Astrocyte of the spinal cord (primary cell): Measurements from ENCODE around the gene DLGAP1.

Experiments used
- DNase-seq: peaks from one replicate; pipeline ENCODE4 v3.0.0; 2011; ENCODE audit warnings: low read depth, low spot score
- H3K4me3 ChIP-seq: 2 replicates; pipeline ENCODE4 v1.5.1; 2011; ENCODE audit warnings: low read depth, mild to moderate bottlenecking, low read length, moderate library complexity
- in situ Hi-C: cut with HindIII; loops from 2 replicates; pipeline ENCODE4 v1.10.0; 2017; ENCODE audit warnings: low sequenced_read_pairs
- TF ChIP-seq, protein P1 (sequence below): IDR thresholded peaks from 2 replicates; pipeline ENCODE4 v1.5.1; 2012; ENCODE audit warnings: low read depth, mild to moderate bottlenecking, low read length, inconsistent platforms

Gene DLGAP1

DNA sequence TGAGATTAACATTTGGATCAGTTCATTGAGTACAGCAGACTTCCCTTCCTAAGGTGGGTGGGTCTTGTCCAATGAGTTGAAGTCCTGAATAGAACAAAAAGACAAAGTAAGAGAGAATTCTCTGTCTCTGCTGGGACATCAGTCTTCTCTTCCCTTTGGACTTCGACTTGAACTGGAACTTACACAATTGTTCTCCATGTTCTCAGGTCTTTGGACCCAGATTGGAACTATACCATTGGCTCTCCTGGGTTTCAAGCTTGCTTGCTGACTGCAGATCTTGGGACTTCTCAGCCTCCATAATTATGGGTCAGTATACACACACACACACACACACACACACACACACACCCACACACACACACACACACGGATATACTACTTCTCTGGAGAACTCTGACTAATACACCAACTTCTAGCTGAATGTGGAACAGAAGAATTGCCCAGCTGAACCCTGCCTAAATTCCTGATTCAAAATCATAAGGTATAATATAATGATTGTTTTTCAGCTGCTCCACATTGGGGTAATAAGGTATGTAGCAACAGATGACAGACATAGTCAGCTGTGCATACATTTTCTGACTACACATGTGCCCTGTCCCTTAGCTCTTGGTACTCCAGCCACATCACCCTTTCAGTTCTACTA lies 791.1 kb downstream of the DLGAP1 start:
- DNase-seq, result no peak
- TF ChIP-seq, protein P1, sequence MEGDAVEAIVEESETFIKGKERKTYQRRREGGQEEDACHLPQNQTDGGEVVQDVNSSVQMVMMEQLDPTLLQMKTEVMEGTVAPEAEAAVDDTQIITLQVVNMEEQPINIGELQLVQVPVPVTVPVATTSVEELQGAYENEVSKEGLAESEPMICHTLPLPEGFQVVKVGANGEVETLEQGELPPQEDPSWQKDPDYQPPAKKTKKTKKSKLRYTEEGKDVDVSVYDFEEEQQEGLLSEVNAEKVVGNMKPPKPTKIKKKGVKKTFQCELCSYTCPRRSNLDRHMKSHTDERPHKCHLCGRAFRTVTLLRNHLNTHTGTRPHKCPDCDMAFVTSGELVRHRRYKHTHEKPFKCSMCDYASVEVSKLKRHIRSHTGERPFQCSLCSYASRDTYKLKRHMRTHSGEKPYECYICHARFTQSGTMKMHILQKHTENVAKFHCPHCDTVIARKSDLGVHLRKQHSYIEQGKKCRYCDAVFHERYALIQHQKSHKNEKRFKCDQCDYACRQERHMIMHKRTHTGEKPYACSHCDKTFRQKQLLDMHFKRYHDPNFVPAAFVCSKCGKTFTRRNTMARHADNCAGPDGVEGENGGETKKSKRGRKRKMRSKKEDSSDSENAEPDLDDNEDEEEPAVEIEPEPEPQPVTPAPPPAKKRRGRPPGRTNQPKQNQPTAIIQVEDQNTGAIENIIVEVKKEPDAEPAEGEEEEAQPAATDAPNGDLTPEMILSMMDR, result no peak
- no peak overlapping the region for H3K4me3 ChIP-seq
- in situ Hi-C loops, result no loop called here

DNA sequence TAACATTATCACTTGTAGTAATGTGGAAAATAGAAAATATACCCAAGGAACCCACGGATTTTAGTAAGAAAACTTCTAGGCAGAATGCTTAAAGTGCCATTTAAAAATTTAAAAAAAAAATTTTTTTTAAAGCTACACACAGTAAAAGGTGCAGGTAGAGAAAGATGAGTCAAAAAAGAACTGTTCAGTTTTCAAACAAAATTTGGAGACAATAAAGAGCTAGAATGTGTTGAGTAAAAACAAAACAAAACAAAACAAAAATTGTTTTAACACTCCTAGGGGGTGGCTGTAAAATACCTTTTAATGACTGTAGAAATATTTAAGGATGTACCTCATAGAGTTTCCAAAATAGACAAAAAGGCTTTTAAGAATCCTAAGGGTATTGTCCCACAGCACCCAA lies 793.1 kb downstream of the DLGAP1 start:
- TF ChIP-seq, protein P1, result no peak
- no peak overlapping the region for H3K4me3 ChIP-seq
- in situ Hi-C loops, result no loop called here
- no peak for DNase-seq

DNA sequence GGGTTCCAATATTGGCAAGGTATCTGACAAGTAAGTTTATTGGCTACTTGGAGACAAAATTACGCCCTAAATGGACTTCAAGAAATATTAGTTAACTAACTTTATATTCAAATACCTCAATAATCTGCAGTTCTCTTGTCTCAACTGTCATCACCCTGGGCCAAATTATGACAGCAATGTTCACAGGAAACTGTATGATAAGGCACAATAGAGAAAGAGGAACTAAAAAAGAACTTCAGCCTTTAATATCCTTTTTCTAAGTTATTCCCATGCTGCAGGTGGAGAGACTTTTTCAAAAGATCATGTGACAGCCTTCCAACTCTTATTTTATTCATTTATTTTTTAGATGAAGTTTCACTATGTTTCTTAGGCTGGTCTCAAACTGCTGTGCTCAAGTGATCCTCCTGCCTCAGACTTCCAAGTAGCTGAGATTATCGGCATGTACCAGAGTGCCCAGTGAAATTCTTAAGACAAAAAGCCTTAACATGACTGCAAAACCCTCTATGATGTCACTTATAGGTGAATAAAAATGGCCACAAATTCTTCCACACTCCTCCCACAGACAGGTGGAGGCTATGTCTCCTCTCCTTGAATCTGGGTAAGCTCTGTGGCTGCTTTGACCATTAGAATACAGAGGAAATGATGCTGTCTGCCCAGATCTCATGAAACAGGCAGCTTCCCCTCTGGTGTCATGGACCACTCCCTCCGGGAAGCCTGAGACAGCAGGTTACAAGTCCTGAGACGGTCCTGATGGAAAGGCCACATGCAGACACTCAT lies 794.2 kb downstream of the DLGAP1 start:
- DNase-seq, result no peak
- H3K4me3 ChIP-seq, result no peak overlapping the region
- in situ Hi-C loops, result no loop called here
- TF ChIP-seq, protein P1, result no peak

DNA sequence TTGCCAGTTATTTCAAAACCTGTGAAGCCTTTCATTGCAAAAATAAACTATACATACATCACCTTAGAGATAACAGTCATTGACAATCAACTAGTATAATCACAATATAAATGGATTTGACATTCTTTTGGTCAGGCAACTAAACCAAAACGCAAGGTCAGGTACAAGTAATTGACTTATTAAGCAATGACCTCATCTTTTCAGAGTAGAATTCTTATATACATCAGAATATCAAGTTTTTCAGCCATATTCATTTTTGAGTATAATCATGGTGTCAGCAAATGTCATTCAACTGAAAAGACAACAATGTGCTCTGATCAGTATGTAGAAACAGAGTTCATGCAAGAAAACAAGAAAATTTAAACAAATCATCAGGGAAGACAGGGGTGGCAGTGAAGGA lies 796.6 kb downstream of the DLGAP1 start:
- H3K4me3 ChIP-seq, result no peak overlapping the region
- in situ Hi-C loops, result no loop called here
- no peak for DNase-seq
- TF ChIP-seq, protein P1, result no peak

DNA sequence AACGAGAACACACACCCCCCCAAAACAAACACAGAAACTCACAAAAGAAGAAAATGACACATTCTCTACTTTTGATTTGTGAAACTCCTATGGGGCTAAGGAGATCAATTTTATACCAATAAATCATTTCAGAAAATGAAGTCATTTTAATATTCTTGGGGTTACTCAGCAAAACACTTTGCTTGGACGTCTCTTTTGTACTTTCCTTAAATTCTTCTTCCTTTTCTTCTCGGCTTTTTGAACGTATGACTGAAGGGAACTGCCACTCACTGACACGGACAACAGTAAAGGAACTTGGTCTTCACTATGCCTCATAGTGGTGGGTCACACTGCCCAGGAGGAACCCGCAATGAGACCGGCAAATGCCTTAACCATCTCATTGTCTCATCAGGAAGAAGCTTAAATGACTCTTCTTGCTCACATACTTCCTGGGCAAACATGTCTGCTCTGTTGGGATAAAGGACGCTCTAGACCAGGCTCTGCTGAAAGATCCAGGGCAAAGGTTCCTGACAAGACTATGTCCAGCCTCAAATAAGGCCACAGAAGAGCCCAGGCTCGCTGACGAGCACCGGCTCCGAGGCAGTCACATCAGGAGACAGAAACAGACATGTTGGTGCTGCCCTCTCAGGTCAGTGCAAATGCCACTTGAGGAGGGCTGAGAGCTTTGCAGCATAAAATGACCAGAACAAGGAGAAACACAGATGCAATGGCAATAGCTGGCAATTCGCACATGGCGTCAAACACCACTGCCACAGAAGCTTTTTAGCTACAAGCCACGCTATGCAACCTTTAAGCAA lies 799.7 kb downstream of the DLGAP1 start:
- TF ChIP-seq, protein P1, result no peak
- no peak overlapping the region for H3K4me3 ChIP-seq
- in situ Hi-C loops, result no loop called here
- no peak for DNase-seq

DNA sequence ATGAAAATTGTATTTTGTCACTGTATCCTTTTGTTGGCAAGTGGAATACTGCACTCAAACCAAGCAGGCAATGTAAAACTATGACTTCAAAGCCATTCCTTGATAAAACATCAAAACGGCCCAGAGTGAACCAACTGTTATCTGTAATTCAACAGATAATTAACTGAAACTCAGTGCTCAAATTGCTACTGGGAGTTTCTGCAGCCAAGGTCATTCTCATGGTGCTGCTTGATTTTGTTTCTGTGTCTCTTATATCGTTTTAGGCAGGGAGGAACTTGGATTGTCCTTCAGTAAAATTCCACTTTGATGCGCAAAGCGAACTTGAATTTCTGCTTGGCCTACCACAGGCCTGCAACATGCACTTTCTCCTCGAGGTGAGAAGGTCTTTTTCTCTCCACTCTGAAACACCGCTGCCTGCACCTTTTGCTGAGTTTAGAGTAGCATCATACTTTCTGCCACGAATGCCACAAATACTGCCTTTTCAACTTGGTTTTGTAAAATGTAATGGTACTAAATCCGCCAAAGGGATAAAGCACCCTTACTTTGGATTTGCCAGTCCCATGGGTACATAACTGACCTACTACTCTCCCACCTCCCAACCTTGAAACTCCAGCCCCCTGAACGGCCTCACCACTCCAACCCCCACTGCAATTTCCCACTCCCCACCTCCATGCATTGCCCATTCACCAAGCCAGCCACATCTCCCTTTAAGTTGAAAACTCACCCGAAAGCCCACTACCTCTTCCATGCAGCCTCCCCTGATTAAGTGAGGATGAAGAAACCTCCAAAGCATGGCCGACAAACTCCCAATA lies 800.5 kb downstream of the DLGAP1 start:
- no peak overlapping the region for H3K4me3 ChIP-seq
- no peak for DNase-seq
- TF ChIP-seq, protein P1, result no peak
- in situ Hi-C loops, result no loop called here
